HEK293 (cell line): ENCODE measurements around the gene SLC39A11.

Source experiments
- CTCF ChIA-PET: fragments of 350-600 bp; formaldehyde crosslinking; extraction: SDS; loops from one replicate; lab custom pipeline; 2021; ENCODE audit warnings: antibody characterized with exemption; lab: Yijun Ruan, JAX
- POLR2A ChIA-PET: fragments of 300-600 bp; formaldehyde crosslinking; extraction: SDS; loops from one replicate; lab custom pipeline; 2020; ENCODE audit warnings: antibody characterized with exemption, inconsistent platforms; lab: Yijun Ruan, JAX
- H3K27ac ChIP-seq: fragments of 200-500 bp; sonication (Bioruptor generic); 2 replicates; pipeline ENCODE4 v1.5.1; 2014; ENCODE audit warnings: low read depth, low read length, control low read depth, inconsistent platforms; ENCODE audit errors: extremely low read depth
- H3K36me3 ChIP-seq, 2 experiments: fragments of 200-500 bp in 1 of 2; sonication (Bioruptor generic) in 1 of 2; 1 replicate in 1 of 2; 2 replicates in 1 of 2; pipeline ENCODE4 v1.5.1; 2014 to 2017; ENCODE audit warnings: inconsistent platforms in 2 of 2, low read length in 2 of 2; ENCODE audit not compliant: control insufficient read depth in 2 of 2, insufficient read depth in 1 of 2
- H3K4me1 ChIP-seq: fragments of 200-500 bp; sonication (Bioruptor generic); 2 replicates; pipeline ENCODE4 v1.5.1; 2014; ENCODE audit warnings: mild to moderate bottlenecking, low read length, inconsistent platforms; ENCODE audit not compliant: control insufficient read depth, insufficient read depth
- H3K4me3 ChIP-seq: 2 replicates; pipeline ENCODE4 v1.5.1; 2011; ENCODE audit warnings: low read depth, mild to moderate bottlenecking, control low read depth, low read length, moderate library complexity
- H3K9me3 ChIP-seq: fragments of 200-500 bp; sonication (Bioruptor generic); 2 replicates; pipeline ENCODE4 v1.5.1; 2014; ENCODE audit warnings: low read depth, low read length, inconsistent platforms; ENCODE audit not compliant: control insufficient read depth, insufficient read depth
- IKZF3 ChIP-seq: fragments of 450-650 bp; IDR thresholded peaks from 2 replicates; pipeline ENCODE4 v1.5.0; 2018; ENCODE audit warnings: missing biosample characterization, mild to moderate bottlenecking, missing genetic modification characterization, moderate library complexity
- INSM2 ChIP-seq: fragments of 450-650 bp; formaldehyde crosslinking; IDR thresholded peaks from 2 replicates; pipeline ENCODE4 v1.5.1; 2016; ENCODE audit warnings: missing biosample characterization, missing genetic modification characterization
- SCRT2 ChIP-seq: fragments of 450-650 bp; formaldehyde crosslinking; IDR thresholded peaks from 2 replicates; pipeline ENCODE4 v1.5.1; 2016; ENCODE audit warnings: missing biosample characterization, missing genetic modification characterization
- SP2 ChIP-seq: fragments of 450-650 bp; formaldehyde crosslinking; IDR thresholded peaks from 2 replicates; pipeline ENCODE4 v1.5.1; 2016; ENCODE audit warnings: missing biosample characterization, missing genetic modification characterization
- TCF7L2 ChIP-seq: IDR thresholded peaks from 2 replicates; pipeline ENCODE4 v1.6.1; 2011; ENCODE audit warnings: low read depth, mild to moderate bottlenecking, inconsistent platforms, low read length, moderate library complexity, borderline replicate concordance
- ZBTB10 ChIP-seq: fragments of 450-650 bp; formaldehyde crosslinking; IDR thresholded peaks from 2 replicates; pipeline ENCODE4 v1.5.1; 2016; ENCODE audit warnings: missing biosample characterization, missing genetic modification characterization
- ZBTB8A ChIP-seq: fragments of 450-650 bp; formaldehyde crosslinking; IDR thresholded peaks from 2 replicates; pipeline ENCODE4 v1.5.1; 2016; ENCODE audit warnings: missing biosample characterization, missing genetic modification characterization
- ZFHX2 ChIP-seq: fragments of 450-650 bp; formaldehyde crosslinking; conservative IDR thresholded peaks from 2 replicates; pipeline ENCODE4 v1.5.1; 2016; ENCODE audit warnings: missing biosample characterization, missing genetic modification characterization
- ZNF140 ChIP-seq: fragments of 450-650 bp; formaldehyde crosslinking; IDR thresholded peaks from 2 replicates; pipeline ENCODE4 v1.5.1; 2016; ENCODE audit warnings: missing biosample characterization, missing genetic modification characterization
- ZNF19 ChIP-seq: fragments of 450-650 bp; formaldehyde crosslinking; IDR thresholded peaks from 2 replicates; pipeline ENCODE4; 2016; ENCODE audit warnings: missing biosample characterization, missing genetic modification characterization, low read depth
- ZNF2 ChIP-seq: fragments of 450-650 bp; formaldehyde crosslinking; IDR thresholded peaks from 2 replicates; pipeline ENCODE4 v1.5.1; 2016; ENCODE audit warnings: missing biosample characterization, missing genetic modification characterization
- ZNF280C ChIP-seq: fragments of 450-650 bp; formaldehyde crosslinking; IDR thresholded peaks from 2 replicates; pipeline ENCODE4 v1.5.1; 2016; ENCODE audit warnings: missing biosample characterization, missing genetic modification characterization
- ZNF324 ChIP-seq: fragments of 450-650 bp; formaldehyde crosslinking; IDR thresholded peaks from 2 replicates; pipeline ENCODE4 v1.5.1; 2016; ENCODE audit warnings: missing biosample characterization, missing genetic modification characterization
- ZNF48 ChIP-seq: fragments of 450-650 bp; formaldehyde crosslinking; IDR thresholded peaks from 2 replicates; pipeline ENCODE4 v1.5.1; 2016; ENCODE audit warnings: missing biosample characterization, missing genetic modification characterization
- ZNF548 ChIP-seq: fragments of 450-650 bp; formaldehyde crosslinking; IDR thresholded peaks from 2 replicates; pipeline ENCODE4 v1.5.1; 2016; ENCODE audit warnings: missing biosample characterization, missing genetic modification characterization
- ZNF558 ChIP-seq: fragments of 450-650 bp; formaldehyde crosslinking; IDR thresholded peaks from 2 replicates; pipeline ENCODE4 v1.5.1; 2016; ENCODE audit warnings: missing biosample characterization, missing genetic modification characterization
- ZNF571 ChIP-seq: fragments of 450-650 bp; formaldehyde crosslinking; IDR thresholded peaks from 2 replicates; pipeline ENCODE4 v1.5.0; 2017; ENCODE audit warnings: missing biosample characterization, missing genetic modification characterization
- ZNF629 ChIP-seq: fragments of 450-650 bp; formaldehyde crosslinking; IDR thresholded peaks from 2 replicates; pipeline ENCODE4 v1.5.1; 2017; ENCODE audit warnings: missing biosample characterization, missing genetic modification characterization
- ZNF768 ChIP-seq: fragments of 450-650 bp; formaldehyde crosslinking; IDR thresholded peaks from 2 replicates; pipeline ENCODE4 v1.5.1; 2018; ENCODE audit warnings: missing biosample characterization, mild to moderate bottlenecking, missing genetic modification characterization
- ZNF785 ChIP-seq: fragments of 450-650 bp; formaldehyde crosslinking; IDR thresholded peaks from 2 replicates; pipeline ENCODE4 v1.5.1; 2016; ENCODE audit warnings: missing biosample characterization, missing genetic modification characterization
- ZSCAN23 ChIP-seq: fragments of 450-650 bp; formaldehyde crosslinking; IDR thresholded peaks from 2 replicates; pipeline ENCODE4 v1.5.1; 2016; ENCODE audit warnings: missing biosample characterization, missing genetic modification characterization
- ZSCAN4 ChIP-seq: fragments of 450-650 bp; formaldehyde crosslinking; IDR thresholded peaks from 2 replicates; pipeline ENCODE4 v1.5.1; 2017; ENCODE audit warnings: missing biosample characterization, missing genetic modification characterization

SLC39A11 gene

GRCh38 chr17:72719578-72720493 lies 372.7 kb downstream of the SLC39A11 start (continued):
- TF ChIP-seq ZNF280C (tag by site-specific recombination) (no peak), ZNF768 (tag by site-specific recombination) (no peak), INSM2 (tag by site-specific recombination) (no peak)
- TF ChIP-seq, all 188 proteins: peak for 0

GRCh38 chr17:72719206-72719577 lies 373.3 kb downstream of the SLC39A11 start:
- no peaks in the 10 kb centered on the region for H3K36me3 ChIP-seq
- H3K4me3 ChIP-seq = no peak overlapping the region
- no peaks in the 10 kb centered on the region for H3K9me3 ChIP-seq
- ChIA-PET POLR2A (interaction anchor here (1.2 kb wide), 1 partner anchor 126 kb away, joined by 3 read pairs; no protein-coding TSS in a partner anchor), CTCF (interaction anchor here (0.6 to 2.8 kb wide), 7 partner anchors 9 to 1481 kb away, joined by 3 to 18 read pairs (median 3); no protein-coding TSS in a partner anchor)
- 0 out of 2 replicates have a peak, but pooled peaks cover 3% of the 10 kb centered on the region for H3K4me1 ChIP-seq
- H3K27ac ChIP-seq = no peak overlapping the region
- TF ChIP-seq ZNF785 (tag by site-specific recombination) (no peak), TCF7L2 (no peak)

GRCh38 chr17:72717676-72718075 lies 374.8 kb downstream of the SLC39A11 start:
- Histone ChIP-seq H3K4me1 (0 out of 2 replicates have a peak, but pooled peaks cover 3% of the 10 kb centered on the region), H3K27ac (no peak overlapping the region)
- no peak for TF ChIP-seq ZNF629
- no peak for TF ChIP-seq ZSCAN23 (tag by site-specific recombination)
- no peak for TF ChIP-seq ZNF140
- no peak for TF ChIP-seq SCRT2 (tag by site-specific recombination)
- TF ChIP-seq ZNF324 (tag by site-specific recombination) = no peak
- TF ChIP-seq SP2 (tag by site-specific recombination) = no peak
- TF ChIP-seq ZNF571 (tag by site-specific recombination) = no peak
- TF ChIP-seq, all 188 proteins: peak for 0
- H3K36me3 ChIP-seq = no peaks in the 10 kb centered on the region
- ChIA-PET POLR2A (interaction anchor here (1.6 kb wide), 1 partner anchor 127 kb away, joined by 11 read pairs; no protein-coding TSS in a partner anchor), CTCF (interaction anchor here (0.7 to 2.8 kb wide), 7 partner anchors 8 to 652 kb away, joined by 3 to 27 read pairs (median 8); no protein-coding TSS in a partner anchor)
- no peak overlapping the region for H3K4me3 ChIP-seq
- H3K9me3 ChIP-seq = no peaks in the 10 kb centered on the region

- ChIA-PET POLR2A (interaction anchor here (1.5 to 1.6 kb wide), 2 partner anchors 125 to 126 kb away, joined by 9 to 11 read pairs; no protein-coding TSS in a partner anchor), CTCF (interaction anchor here (1.1 to 2.8 kb wide), 6 partner anchors 8 to 653 kb away, joined by 5 to 27 read pairs (median 10); no protein-coding TSS in a partner anchor)
- H3K4me1 ChIP-seq = 0 out of 2 replicates have a peak, but pooled peaks cover 3% of the 10 kb centered on the region
- no peaks in the 10 kb centered on the region for H3K9me3 ChIP-seq
- no peaks in the 10 kb centered on the region for H3K36me3 ChIP-seq
- H3K27ac ChIP-seq = no peak overlapping the region
- no peak overlapping the region for H3K4me3 ChIP-seq
- TF ChIP-seq ZNF48 (tag by site-specific recombination) (no peak), ZNF548 (tag by site-specific recombination) (no peak), ZNF558 (tag by site-specific recombination) (no peak), ZNF2 (tag by site-specific recombination) (no peak), ZBTB8A (tag by site-specific recombination) (no peak), ZSCAN4 (no peak), ZNF19 (tag by site-specific recombination) (no peak), ZBTB10 (tag by site-specific recombination) (no peak), ZFHX2 (tag by site-specific recombination) (no peak), IKZF3 (tag by site-specific recombination) (no peak)
These were observed 375.2 kb downstream of the SLC39A11 start for GRCh38 chr17:72717276-72717675.
